Esophagus squamous epithelium (tissue), 4 donors: Measurements from ENCODE around the gene ARHGAP28.

Source experiments
- CTCF ChIP-seq, 6 experiments: fragments of 450-650 bp in 4 of 6; fragments of 200-600 bp in 2 of 6; sonication (generic) in 2 of 6; IDR thresholded peaks; one replicate each; pipeline ENCODE4 v1.5.1; 2016 to 2019; ENCODE audit warnings: antibody characterized with exemption in 6 of 6, mild to moderate bottlenecking in 4 of 6, moderate library complexity in 4 of 6
- POLR2A ChIP-seq, 4 donors: fragments of 450-650 bp; IDR thresholded peaks; one replicate each; pipeline ENCODE4 v1.6.1; 2017; ENCODE audit warnings: antibody characterized with exemption in 4 of 4, mild to moderate bottlenecking in 4 of 4, moderate library complexity in 3 of 4

- TF ChIP-seq POLR2A (IDR thresholded peaks at IDR 0.05), result no peak
- no peak for TF ChIP-seq CTCF (IDR thresholded peaks at IDR 0.05)
Measured at GRCh38 chr18:6722690-6723089, 6.8 kb upstream of the ARHGAP28 start.
